Lung (tissue), 12 donors: ENCODE results near the gene FGF23. TPM values are rescaled to one million over a fixed set of nuclear protein-coding genes. Genes with fewer than 3 reads are reported as not detected.

Source experiments
- ATAC-seq: fragments of 200-7000 bp; cut with Tn5 transposase; one replicate; pipeline ENCODE4 v1.9.1; 2020; ENCODE audit warnings: moderate number of reproducible peaks; ENCODE audit not compliant: insufficient read depth, low FRiP score
- DNase-seq, 3 donors: peaks; one replicate each; pipeline ENCODE4 v3.0.0-alpha.2; 2013 to 2017
- H3K27ac ChIP-seq, 2 donors: one replicate each; pipeline ENCODE4 v1.5.1; 2013; ENCODE audit warnings: mild to moderate bottlenecking in 2 of 2, moderate library complexity in 2 of 2, control low read depth in 1 of 2, inconsistent platforms in 1 of 2, low read depth in 1 of 2, low read length in 1 of 2
- H3K27me3 ChIP-seq, 3 donors: one replicate each; pipeline ENCODE4 v1.5.1; 2013; ENCODE audit warnings: low read length in 2 of 3; ENCODE audit not compliant: control insufficient read depth in 3 of 3, insufficient read depth in 3 of 3
- H3K36me3 ChIP-seq, 4 donors: one replicate each; pipeline ENCODE4 v1.5.1; 2013; ENCODE audit warnings: low read length in 4 of 4, mild to moderate bottlenecking in 1 of 4, moderate library complexity in 1 of 4; ENCODE audit not compliant: control insufficient read depth in 4 of 4, insufficient read depth in 4 of 4
- H3K4me1 ChIP-seq, 5 donors: one replicate each; pipeline ENCODE4 v1.5.1; 2013; ENCODE audit warnings: low read length in 5 of 5, mild to moderate bottlenecking in 2 of 5, moderate library complexity in 1 of 5; ENCODE audit not compliant: control insufficient read depth in 5 of 5, insufficient read depth in 5 of 5
- H3K4me3 ChIP-seq: one replicate; pipeline ENCODE4 v1.5.1; 2013; ENCODE audit warnings: mild to moderate bottlenecking, control low read depth, moderate library complexity
- H3K9ac ChIP-seq, 2 donors: one replicate each; pipeline ENCODE4 v1.5.1; 2013; ENCODE audit warnings: low read length in 2 of 2, control low read depth in 1 of 2; ENCODE audit not compliant: insufficient read depth in 1 of 2
- H3K9me3 ChIP-seq, 4 donors: one replicate each; pipeline ENCODE4 v1.5.1; 2013; ENCODE audit warnings: low read length in 3 of 4, mild to moderate bottlenecking in 1 of 4, moderate library complexity in 1 of 4; ENCODE audit not compliant: control insufficient read depth in 4 of 4, insufficient read depth in 3 of 4
- CTCF ChIP-seq: IDR thresholded peaks from 2 replicates; pipeline ENCODE4 v1.5.1; 2012; ENCODE audit warnings: mild to moderate bottlenecking; ENCODE audit errors: control extremely low read depth, extremely low read depth
- WGBS, 2 donors: extraction: QIAGEN DNeasy Blood & Tissue Kit; methylation state at CpG; one replicate each; pipeline ENCODE4 v1.1.7; 2013; 5-methylcytosine and 5-hydroxymethylcytosine counted together
- polyA plus RNA-seq, 2 donors: library from polyadenylated mRNA; stranded (reverse); fragments of 200-250 nt; gene quantifications; one replicate each; pipeline ENCODE4 v1.2.1, GENCODE V29; 2013
- total RNA-seq, 2 donors: library from RNA; depleted of rRNA in 1 of 2; stranded (reverse); fragments of >200 nt in 1 of 2; gene quantifications; one replicate each; pipeline ENCODE4 v1.2.1, GENCODE V29; 2014 to 2021
- donor health status: control.
- donor health status: control.
- donor health status: Bipolar disorder and iron deficiency.
- donor health status: healthy.
- donor health status: DM: yes; HTN: yes; CAD: no.

The FGF23 gene
- total and polyA plus RNA-seq, 4 donors = 0.01 TPM; not detected in 3

- ATAC-seq (no peak), DNase-seq (no peak)
- peaks cover 0 to 32% (median 22%) of the 10 kb centered on the region in 3 donors for H3K27me3 ChIP-seq
- no peak overlapping the region for H3K9ac ChIP-seq
- WGBS, 2 donors = 35 to 70% methylated on average over 5 of the region's 5 CpGs
- H3K27ac ChIP-seq = no peak overlapping the region
- peaks cover 0 to 2% (median 0%) of the 10 kb centered on the region in 4 donors for H3K9me3 ChIP-seq
- no peak for TF ChIP-seq CTCF
- H3K4me3 ChIP-seq = no peak overlapping the region
- no peaks in the 10 kb centered on the region for H3K36me3 ChIP-seq
- peaks cover 0 to 5% (median 0%) of the 10 kb centered on the region in 5 donors for H3K4me1 ChIP-seq
Observed at GRCh38 chr12:4417936-4418335, 38.4 kb upstream of the FGF23 start.

- Histone ChIP-seq H3K4me1 (peaks cover 0 to 5% (median 0%) of the 10 kb centered on the region in 5 donors), H3K9me3 (peaks cover 0 to 2% (median 0%) of the 10 kb centered on the region in 4 donors), H3K4me3 (no peak overlapping the region), H3K27me3 (peaks cover 0 to 37% (median 22%) of the 10 kb centered on the region in 3 donors), H3K27ac (no peak overlapping the region), H3K9ac (no peak overlapping the region), H3K36me3 (no peaks in the 10 kb centered on the region)
- DNase-seq = no peak
- ATAC-seq = no peak
- WGBS, 2 donors = 63 to 76% methylated on average over 6 of the region's 6 CpGs
- TF ChIP-seq CTCF = no peak
Observed at GRCh38 chr12:4417455-4417854, 37.9 kb upstream of the FGF23 start.

GRCh38 chr12:4416276-4416675, 36.8 kb upstream of the FGF23 start:
- TF ChIP-seq CTCF = no peak
- H3K9ac ChIP-seq = no peak overlapping the region
- H3K27me3 ChIP-seq = peaks cover 0 to 42% (median 22%) of the 10 kb centered on the region in 3 donors
- H3K4me3 ChIP-seq = no peak overlapping the region
- 77 to 84% methylated on average over 8 of the region's 8 CpGs for WGBS, 2 donors
- ATAC-seq (no peak), DNase-seq (no peak)
- peaks cover 0 to 5% (median 0%) of the 10 kb centered on the region in 5 donors for H3K4me1 ChIP-seq
- no peaks in the 10 kb centered on the region for H3K36me3 ChIP-seq
- H3K27ac ChIP-seq = no peak overlapping the region
- H3K9me3 ChIP-seq = peaks cover 0 to 2% (median 0%) of the 10 kb centered on the region in 4 donors

- Histone ChIP-seq H3K4me3 (no peak overlapping the region), H3K27me3 (peaks cover 0 to 24% (median 12%) of the 10 kb centered on the region in 3 donors), H3K9me3 (peaks cover 0 to 2% (median 0%) of the 10 kb centered on the region in 4 donors), H3K27ac (no peak overlapping the region), H3K9ac (no peak overlapping the region), H3K36me3 (no peaks in the 10 kb centered on the region), H3K4me1 (peaks cover 0 to 5% (median 0%) of the 10 kb centered on the region in 5 donors)
- WGBS, 2 donors = 86% methylated on average over 1 of the region's 1 CpG
- no peak for TF ChIP-seq CTCF
- DNase-seq = no peak
- no peak for ATAC-seq
Observed at GRCh38 chr12:4412465-4412864, 33.0 kb upstream of the FGF23 start.
